Glutamatergic neuron (in vitro differentiated cells): ENCODE results near the gene ARHGAP32. TPM values are rescaled to one million over a fixed set of nuclear protein-coding genes. Genes with fewer than 3 reads are reported as not detected.

Experiments
- DNase-seq: peaks from one replicate; pipeline ENCODE4 v3.0.0; 2022
- H3K27ac Mint-ChIP-seq: one replicate; pipeline ENCODE4 v1.8.0; 2020; ENCODE audit warnings: mild to moderate bottlenecking, mixed read lengths, inconsistent platforms; ENCODE audit not compliant: unreplicated experiment
- H3K27me3 Mint-ChIP-seq: one replicate; pipeline ENCODE4 v1.8.0; 2020; ENCODE audit warnings: mild to moderate bottlenecking, moderate library complexity, mixed read lengths, inconsistent platforms; ENCODE audit not compliant: unreplicated experiment
- H3K36me3 Mint-ChIP-seq: one replicate; pipeline ENCODE4 v1.8.0; 2020; ENCODE audit warnings: mild to moderate bottlenecking, mixed read lengths, inconsistent platforms; ENCODE audit not compliant: unreplicated experiment
- H3K4me1 Mint-ChIP-seq: one replicate; pipeline ENCODE4 v1.8.0; 2020; ENCODE audit warnings: mild to moderate bottlenecking, low read depth, mixed read lengths, inconsistent platforms; ENCODE audit not compliant: unreplicated experiment
- H3K4me3 Mint-ChIP-seq: one replicate; pipeline ENCODE4 v1.8.0; 2020; ENCODE audit warnings: mild to moderate bottlenecking, mixed read lengths, inconsistent platforms; ENCODE audit not compliant: unreplicated experiment
- H3K9me3 Mint-ChIP-seq: one replicate; pipeline ENCODE4 v1.8.0; 2020; ENCODE audit warnings: mild to moderate bottlenecking, moderate library complexity, mixed read lengths, inconsistent platforms; ENCODE audit not compliant: unreplicated experiment
- total RNA-seq: library from RNA; stranded (reverse); fragmentation: NEBNext Ultra II Directional; extraction: Animal tissue kit (Norgen Biotek cat#: 25700); gene quantifications from one replicate; pipeline ENCODE4 v1.2.1, GENCODE V29; 2021; ENCODE audit not compliant: unreplicated experiment
- TF ChIP-seq, protein P1 (sequence below): fragments of 200-600 bp; sonication (generic); IDR thresholded peaks from one replicate; pipeline ENCODE4 v1.5.0; 2021; ENCODE audit not compliant: partially characterized antibody, unreplicated experiment

ARHGAP32 gene
- total RNA-seq, 1 donor from 2014 or later, result 45.3 TPM

GRCh38 chr11:128934926-128935325 is 257.2 kb downstream of the ARHGAP32 start:
- H3K36me3 Mint-ChIP-seq, result no peaks in the 10 kb centered on the region

DNA sequence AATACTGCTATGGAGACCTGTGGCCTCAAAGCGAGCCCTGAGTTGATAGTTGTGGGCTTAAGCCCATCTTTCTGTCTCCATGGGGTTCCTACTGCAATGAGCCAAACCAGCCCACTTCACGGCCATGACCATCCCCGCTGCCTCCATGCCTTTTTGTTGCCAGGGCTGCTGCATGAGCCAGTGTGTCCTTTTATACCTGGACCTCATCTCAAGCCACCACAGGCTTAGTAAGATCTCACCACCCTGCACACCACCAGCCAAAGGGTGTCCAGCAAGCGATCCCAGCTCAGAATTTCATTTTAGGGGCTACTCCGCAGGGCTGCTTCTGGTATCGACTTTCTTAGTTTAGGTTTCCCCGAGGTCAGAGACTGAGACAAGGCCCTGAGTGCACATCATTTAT is 257.8 kb downstream of the ARHGAP32 start:
- TF ChIP-seq, protein P1, sequence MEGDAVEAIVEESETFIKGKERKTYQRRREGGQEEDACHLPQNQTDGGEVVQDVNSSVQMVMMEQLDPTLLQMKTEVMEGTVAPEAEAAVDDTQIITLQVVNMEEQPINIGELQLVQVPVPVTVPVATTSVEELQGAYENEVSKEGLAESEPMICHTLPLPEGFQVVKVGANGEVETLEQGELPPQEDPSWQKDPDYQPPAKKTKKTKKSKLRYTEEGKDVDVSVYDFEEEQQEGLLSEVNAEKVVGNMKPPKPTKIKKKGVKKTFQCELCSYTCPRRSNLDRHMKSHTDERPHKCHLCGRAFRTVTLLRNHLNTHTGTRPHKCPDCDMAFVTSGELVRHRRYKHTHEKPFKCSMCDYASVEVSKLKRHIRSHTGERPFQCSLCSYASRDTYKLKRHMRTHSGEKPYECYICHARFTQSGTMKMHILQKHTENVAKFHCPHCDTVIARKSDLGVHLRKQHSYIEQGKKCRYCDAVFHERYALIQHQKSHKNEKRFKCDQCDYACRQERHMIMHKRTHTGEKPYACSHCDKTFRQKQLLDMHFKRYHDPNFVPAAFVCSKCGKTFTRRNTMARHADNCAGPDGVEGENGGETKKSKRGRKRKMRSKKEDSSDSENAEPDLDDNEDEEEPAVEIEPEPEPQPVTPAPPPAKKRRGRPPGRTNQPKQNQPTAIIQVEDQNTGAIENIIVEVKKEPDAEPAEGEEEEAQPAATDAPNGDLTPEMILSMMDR, result no peak
- Mint-ChIP-seq H3K4me3 (no peak overlapping the region), H3K27me3 (peaks cover 18% of the 10 kb centered on the region), H3K27ac (no peak overlapping the region), H3K9me3 (peaks cover 4% of the 10 kb centered on the region), H3K4me1 (peaks cover 44% of the 10 kb centered on the region), H3K36me3 (no peaks in the 10 kb centered on the region)
- DNase-seq, result no peak

More at GRCh38 chr11:128934926-128935325, 257.2 kb downstream of the ARHGAP32 start:
- TF ChIP-seq, protein P1, result no peak
- Mint-ChIP-seq H3K9me3 (peaks cover 4% of the 10 kb centered on the region), H3K27me3 (peaks cover 15% of the 10 kb centered on the region), H3K27ac (no peak overlapping the region), H3K4me3 (no peak overlapping the region), H3K4me1 (peaks cover 39% of the 10 kb centered on the region)
- no peak for DNase-seq

GRCh38 chr11:128933481-128934178 is 258.5 kb downstream of the ARHGAP32 start:
- peaks cover 4% of the 10 kb centered on the region for H3K9me3 Mint-ChIP-seq
- H3K36me3 Mint-ChIP-seq, result no peaks in the 10 kb centered on the region
- H3K27ac Mint-ChIP-seq, result no peak overlapping the region
- TF ChIP-seq, protein P1, result no peak
- H3K4me3 Mint-ChIP-seq, result no peak overlapping the region
- no peak for DNase-seq
- peaks cover 18% of the 10 kb centered on the region for H3K27me3 Mint-ChIP-seq
- H3K4me1 Mint-ChIP-seq, result peaks cover 40% of the 10 kb centered on the region

GRCh38 chr11:128931668-128932067 is 260.5 kb downstream of the ARHGAP32 start:
- TF ChIP-seq, protein P1, result no peak
- Mint-ChIP-seq H3K9me3 (peaks cover 4% of the 10 kb centered on the region), H3K36me3 (no peaks in the 10 kb centered on the region), H3K27me3 (peaks cover 17% of the 10 kb centered on the region), H3K27ac (no peak overlapping the region), H3K4me3 (no peak overlapping the region), H3K4me1 (peaks cover 39% of the 10 kb centered on the region)
- no peak for DNase-seq

DNA sequence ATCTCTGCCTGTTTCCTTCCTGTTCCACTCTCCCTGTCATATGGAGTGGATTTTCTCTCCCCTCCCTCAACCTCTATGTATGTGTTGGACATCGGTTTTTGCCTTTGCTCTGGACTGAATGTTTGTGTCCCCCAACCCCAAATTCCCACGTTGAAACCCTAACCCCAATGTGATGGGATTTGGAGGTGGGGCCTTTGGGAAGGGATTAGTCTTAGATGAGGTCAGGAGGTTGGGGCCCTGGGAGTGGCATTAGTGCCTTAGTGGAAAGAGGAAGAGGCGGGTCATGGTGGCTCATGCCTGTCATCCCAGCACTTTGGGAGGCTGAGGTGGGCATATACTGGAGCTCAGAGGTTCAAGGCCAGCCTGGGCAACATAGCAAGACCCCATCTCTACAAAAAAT is 261.1 kb downstream of the ARHGAP32 start:
- no peak overlapping the region for H3K27ac Mint-ChIP-seq
- H3K9me3 Mint-ChIP-seq, result peaks cover 6% of the 10 kb centered on the region
- peaks cover 17% of the 10 kb centered on the region for H3K27me3 Mint-ChIP-seq
- no peak for DNase-seq
- H3K4me3 Mint-ChIP-seq, result no peak overlapping the region
- peaks cover 42% of the 10 kb centered on the region for H3K4me1 Mint-ChIP-seq
- no peaks in the 10 kb centered on the region for H3K36me3 Mint-ChIP-seq
- TF ChIP-seq, protein P1, result no peak
